H1 (cell line): Measurements from ENCODE around the gene ARHGAP1. TPM values are rescaled to one million over a fixed set of nuclear protein-coding genes. Genes with fewer than 3 reads are reported as not detected.

ENCODE experiments used
- CTCF ChIA-PET: fragments of 300-600 bp; sonication (Branson Sonifier 250); formaldehyde crosslinking; loops from one replicate; lab custom pipeline; 2021; ENCODE audit not compliant: partially characterized antibody; lab: Charles Lee
- POLR2A ChIA-PET: fragments of 300-600 bp; sonication (Branson Sonifier 250); formaldehyde crosslinking; loops from one replicate; lab custom pipeline; 2021; ENCODE audit warnings: inconsistent platforms; ENCODE audit not compliant: partially characterized antibody; lab: Charles Lee
- DNase-seq, 2 experiments: peaks; one replicate each; pipeline versions ENCODE4 v3.0.0 to v3.0.0-alpha.2; 2010 to 2022; ENCODE audit warnings: low spot score in 2 of 2, low read depth in 1 of 2, mixed read lengths in 1 of 2
- FAIRE-seq: peaks from 2 replicates; lab custom pipeline; 2011; peaks lifted over from hg19 to GRCh38; lab: Jason Lieb, UNC
- H2AFZ ChIP-seq: 2 replicates; pipeline ENCODE4 v1.8.1; 2012; ENCODE audit warnings: low read length, inconsistent platforms
- H2AK5ac ChIP-seq: 2 replicates; pipeline ENCODE4 v1.6.1; 2013; ENCODE audit warnings: low read depth, low read length
- H2BK120ac ChIP-seq: replicated peaks from 2 replicates; pipeline ENCODE3; 2013; ENCODE audit warnings: low read depth, low read length, inconsistent platforms
- H2BK12ac ChIP-seq: 2 replicates; pipeline ENCODE4 v1.6.1; 2013; ENCODE audit warnings: low read depth, low read length
- H2BK15ac ChIP-seq: 2 replicates; pipeline ENCODE4 v1.6.1; 2013; ENCODE audit warnings: low read length
- H2BK20ac ChIP-seq: 2 replicates; pipeline ENCODE4 v1.6.1; 2013; ENCODE audit warnings: low read length
- H2BK5ac ChIP-seq: 2 replicates; pipeline ENCODE4 v1.6.1; 2013; ENCODE audit warnings: low read depth, low read length
- H3K14ac ChIP-seq: 2 replicates; pipeline ENCODE4 v1.6.1; 2013; ENCODE audit warnings: inconsistent platforms; ENCODE audit not compliant: insufficient read length
- H3K18ac ChIP-seq: 2 replicates; pipeline ENCODE4 v1.6.1; 2013; ENCODE audit warnings: low read length; ENCODE audit errors: extremely low read depth
- H3K23ac ChIP-seq: 2 replicates; pipeline ENCODE4 v1.6.1; 2013; ENCODE audit warnings: inconsistent platforms; ENCODE audit not compliant: insufficient read length
- H3K23me2 ChIP-seq: 2 replicates; pipeline ENCODE4 v1.6.1; 2013; ENCODE audit warnings: low read depth, low read length
- H3K27ac ChIP-seq: 2 replicates; pipeline ENCODE4 v1.6.1; 2011; ENCODE audit warnings: low read depth, low read length, inconsistent platforms
- H3K27me3 ChIP-seq, 4 experiments: replicated peaks in 1 of 4; 1 replicate in 1 of 4; 2 replicates in 3 of 4; pipeline versions ENCODE4 v1.6.1 to v1.8.1; 2011 to 2013; ENCODE audit warnings: low read length in 3 of 4, mild to moderate bottlenecking in 3 of 4, inconsistent platforms in 2 of 4, mixed read lengths in 2 of 4, moderate library complexity in 1 of 4; ENCODE audit not compliant: control insufficient read depth in 3 of 4, insufficient read depth in 3 of 4; ENCODE audit errors: extremely low read depth in 1 of 4
- H3K36me3 ChIP-seq, 4 experiments: 2 replicates each; pipeline versions ENCODE4 v1.6.1 to v1.8.1; 2011 to 2013; ENCODE audit warnings: mild to moderate bottlenecking in 4 of 4, low read length in 3 of 4, moderate library complexity in 2 of 4, control low read depth in 1 of 4, inconsistent platforms in 1 of 4; ENCODE audit not compliant: insufficient read depth in 4 of 4, control insufficient read depth in 2 of 4
- H3K4ac ChIP-seq: replicated peaks from 2 replicates; pipeline ENCODE3; 2013; ENCODE audit warnings: low read length, low read depth, mixed read lengths, inconsistent platforms; ENCODE audit not compliant: insufficient read length
- H3K4me1 ChIP-seq, 4 experiments: replicated peaks in 1 of 4; 1 replicate in 1 of 4; 2 replicates in 3 of 4; pipeline versions ENCODE4 v1.6.1 to v1.8.1; 2011 to 2013; ENCODE audit warnings: low read length in 3 of 4, inconsistent platforms in 2 of 4, mixed read lengths in 1 of 4; ENCODE audit not compliant: insufficient read depth in 4 of 4, control insufficient read depth in 3 of 4
- H3K4me2 ChIP-seq, 2 experiments: 2 replicates each; pipeline versions ENCODE4 v1.6.1 to v1.8.1; 2011 to 2013; ENCODE audit warnings: low read depth in 2 of 2, low read length in 2 of 2, control low read depth in 1 of 2, inconsistent platforms in 1 of 2, mild to moderate bottlenecking in 1 of 2; ENCODE audit not compliant: insufficient read depth in 1 of 2
- H3K4me3 ChIP-seq, 4 experiments: fragments of 200-600, 300-600 bp in 1 of 4; sonication (generic), shearing (Covaris generic), sonication (Bioruptor Twin) in 1 of 4; 2 replicates each; pipeline versions ENCODE4 v1.5.1 to v1.8.1; 2011 to 2016; ENCODE audit warnings: low read length in 4 of 4, low read depth in 3 of 4, control low read depth in 2 of 4, inconsistent platforms in 2 of 4, mild to moderate bottlenecking in 2 of 4, mixed read lengths in 1 of 4, moderate library complexity in 1 of 4; ENCODE audit not compliant: insufficient read depth in 2 of 4; ENCODE audit errors: extremely low read depth in 1 of 4
- H3K56ac ChIP-seq: replicated peaks from 2 replicates; pipeline ENCODE3; 2013; ENCODE audit warnings: low read depth, mild to moderate bottlenecking, mixed read lengths, low read length, inconsistent platforms; ENCODE audit not compliant: insufficient read length
- H3K79me1 ChIP-seq: 2 replicates; pipeline ENCODE4 v1.6.1; 2013; ENCODE audit warnings: low read depth, low read length, control low read depth
- H3K79me2 ChIP-seq, 2 experiments: 2 replicates each; pipeline versions ENCODE4 v1.6.1 to v1.8.1; 2012 to 2013; ENCODE audit warnings: low read length in 2 of 2, mild to moderate bottlenecking in 2 of 2, inconsistent platforms in 1 of 2; ENCODE audit not compliant: insufficient read depth in 2 of 2, control insufficient read depth in 1 of 2
- H3K9ac ChIP-seq, 4 experiments: replicated peaks in 1 of 4; 1 replicate in 1 of 4; 2 replicates in 3 of 4; pipeline versions ENCODE4 v1.6.1 to v1.8.1; 2011 to 2013; ENCODE audit warnings: low read depth in 3 of 4, low read length in 3 of 4, control low read depth in 2 of 4, mild to moderate bottlenecking in 2 of 4, moderate library complexity in 2 of 4, inconsistent platforms in 1 of 4; ENCODE audit errors: extremely low read depth in 1 of 4
- H3K9me3 ChIP-seq, 2 experiments: 2 replicates each; pipeline versions ENCODE4 v1.6.1 to v1.8.1; 2012 to 2013; ENCODE audit warnings: mild to moderate bottlenecking in 2 of 2, moderate library complexity in 2 of 2, control low read depth in 1 of 2, inconsistent platforms in 1 of 2, low read depth in 1 of 2, low read length in 1 of 2, mixed read lengths in 1 of 2; ENCODE audit not compliant: insufficient read depth in 2 of 2
- H4K20me1 ChIP-seq, 2 experiments: replicated peaks in 1 of 2; 2 replicates each; pipeline versions ENCODE3 to v1.8.1; 2011 to 2013; ENCODE audit warnings: inconsistent platforms in 2 of 2, low read length in 2 of 2, mild to moderate bottlenecking in 1 of 2; ENCODE audit not compliant: insufficient read depth in 2 of 2, control insufficient read depth in 1 of 2
- H4K5ac ChIP-seq: 2 replicates; pipeline ENCODE4 v1.6.1; 2013; ENCODE audit warnings: low read length, low read depth, mixed read lengths, inconsistent platforms; ENCODE audit not compliant: insufficient read length
- H4K8ac ChIP-seq: 2 replicates; pipeline ENCODE4 v1.8.0; 2013; ENCODE audit warnings: mild to moderate bottlenecking, moderate library complexity, low read length, inconsistent platforms; ENCODE audit not compliant: insufficient read depth; ENCODE audit errors: extremely low read depth
- H4K91ac ChIP-seq: replicated peaks from 2 replicates; pipeline ENCODE3; 2013; ENCODE audit warnings: low read length, mixed read lengths, inconsistent platforms; ENCODE audit not compliant: insufficient read length
- CTCF ChIP-seq, 3 experiments: IDR thresholded peaks; 1 replicate in 2 of 3; 2 replicates in 1 of 3; pipeline versions ENCODE4 v1.5.1 to v1.6.1; 2011; ENCODE audit warnings: low read length in 3 of 3, mild to moderate bottlenecking in 3 of 3, inconsistent platforms in 2 of 3, low read depth in 1 of 3, moderate library complexity in 1 of 3; ENCODE audit not compliant: insufficient read depth in 1 of 3; ENCODE audit errors: control extremely low read depth in 1 of 3
- EP300 ChIP-seq, 2 experiments: IDR thresholded peaks; 1 replicate in 1 of 2; 2 replicates in 1 of 2; pipeline ENCODE4 v1.6.1; 2011 to 2012; ENCODE audit warnings: low read depth in 2 of 2, low read length in 2 of 2, mild to moderate bottlenecking in 2 of 2, borderline replicate concordance in 1 of 2, inconsistent platforms in 1 of 2, moderate library complexity in 1 of 2
- RAD21 ChIP-seq, 2 experiments: IDR thresholded peaks in 1 of 2; conservative IDR thresholded peaks in 1 of 2; 2 replicates each; pipeline ENCODE4 v1.6.1; 2011; ENCODE audit warnings: low read depth in 2 of 2, low read length in 2 of 2, improper control_type of control experiment in 1 of 2, inconsistent platforms in 1 of 2, mild to moderate bottlenecking in 1 of 2, moderate library complexity in 1 of 2
- WGBS, 2 experiments: shearing (Covaris generic) in 1 of 2; methylation state at CpG; one replicate each; pipeline versions ENCODE4 v1.1.6 to v1.1.7; 2013 to 2015; ENCODE audit warnings: low lambda C conversion rate in 2 of 2, mixed read lengths in 2 of 2, inconsistent platforms in 1 of 2, low coverage in 1 of 2, missing lambda C conversion rate in 1 of 2; ENCODE audit not compliant: insufficient replicate concordance in 2 of 2, insufficient coverage in 1 of 2, insufficient read length in 1 of 2; ENCODE audit errors: extremely low coverage in 1 of 2, missing lambda C conversion rate in 1 of 2; 5-methylcytosine and 5-hydroxymethylcytosine counted together
- polyA plus RNA-seq, 7 experiments: library from polyadenylated mRNA; depleted of rRNA in 3 of 7; stranded (reverse) in 5 of 7; unstranded in 2 of 7; fragments of >200 nt in 5 of 7; fragments of 200-250 nt in 2 of 7; gene quantifications; 1 replicate in 5 of 7; 2 replicates in 1 of 7; 4 replicates in 1 of 7; pipeline versions ENCODE4 v1.2.1 to v1.2.3, GENCODE V29; 2011 to 2013; ENCODE audit warnings: missing spikeins in 2 of 7, mixed read lengths in 2 of 7
- total RNA-seq: library from RNA; stranded (reverse); fragmentation: NEBNext Ultra II Directional; extraction: Animal tissue kit (Norgen Biotek cat#: 25700); gene quantifications from 2 replicates; pipeline ENCODE4 v1.2.1, GENCODE V29; 2021

The ARHGAP1 gene
- total and polyA plus RNA-seq, 2 of the 8 experiments (the other 6 are each of a cell fraction or from before 2014, with no cell fraction given): 28.6 to 58.8 TPM

DNA sequence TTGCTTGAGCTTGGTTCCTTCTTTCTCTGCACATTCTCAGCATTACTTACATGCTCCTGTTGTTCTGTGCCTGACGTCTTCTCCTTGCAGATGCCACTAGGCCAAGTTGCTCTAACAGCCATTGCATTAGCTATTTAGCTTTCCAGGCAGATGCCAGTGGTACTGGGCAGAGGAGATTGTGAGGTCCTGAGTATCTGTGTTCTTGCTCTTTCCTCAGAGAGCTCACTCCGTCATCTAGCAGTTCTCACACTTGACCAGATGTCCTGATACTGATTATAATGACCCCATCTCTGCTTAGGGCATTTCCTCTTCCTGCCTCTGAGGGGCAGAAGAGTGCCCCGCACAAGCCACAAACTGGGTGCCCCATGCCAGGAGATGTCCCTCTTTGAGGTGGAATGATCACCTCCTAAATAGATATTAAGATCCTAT lies 30.7 kb downstream of the ARHGAP1 start:
- H3K56ac ChIP-seq: no peak overlapping the region
- POLR2A ChIA-PET: interaction anchor here (1.1 kb wide), 1 partner anchor 11 kb away, joined by 3 read pairs; no protein-coding TSS in a partner anchor
- H3K23me2 ChIP-seq: no peaks in the 10 kb centered on the region
- no peaks in the 10 kb centered on the region for H3K79me2 ChIP-seq
- no peak for DNase-seq
- CTCF ChIA-PET: interaction anchor here (0.5 to 2.8 kb wide), 21 partner anchors 11 to 897 kb away, joined by 3 to 36 read pairs (median 3); no protein-coding TSS in a partner anchor
- H3K4ac ChIP-seq: no peak overlapping the region
- H3K23ac ChIP-seq: no peak overlapping the region
- no peak for FAIRE-seq
- no peak overlapping the region for H4K91ac ChIP-seq
- no peak overlapping the region for H2BK5ac ChIP-seq
- no peak overlapping the region for H4K8ac ChIP-seq
- H4K20me1 ChIP-seq: peaks cover 2 to 4% of the 10 kb centered on the region in 2 experiments
- no peak overlapping the region for H3K4me3 ChIP-seq
- H3K18ac ChIP-seq: no peak overlapping the region
- H3K36me3 ChIP-seq: peaks cover 14 to 55% (median 45%) of the 10 kb centered on the region in 4 experiments
- peaks cover 0 to 11% (median 2%) of the 10 kb centered on the region in 4 experiments; a peak in 6 of 7 replicates for H3K4me1 ChIP-seq
- H3K79me1 ChIP-seq: no peaks in the 10 kb centered on the region
- H2BK15ac ChIP-seq: no peak overlapping the region
- no peak overlapping the region for H2BK20ac ChIP-seq
- H2AFZ ChIP-seq: no peak overlapping the region
- no peak overlapping the region for H2BK120ac ChIP-seq
- H3K27ac ChIP-seq: no peak overlapping the region
- H3K9ac ChIP-seq: no peak overlapping the region
- H4K5ac ChIP-seq: no peak overlapping the region
- TF ChIP-seq RAD21 (IDR thresholded peaks at IDR 0.05 in 1 of 2, conservative IDR thresholded peaks at IDR 0.05 in 1 of 2; ENCODE audit: low read depth in 2 of 2, low read length in 2 of 2) (peak; percentile 54 to 62), CTCF (IDR thresholded peaks at IDR 0.05; ENCODE audit: control extremely low read depth in 1 of 3, insufficient read depth in 1 of 3, low read depth in 1 of 3, low read length in 3 of 3) (peak; percentile 48 to 79 (median 63); a peak in 3 of 4 replicates), EP300 (IDR thresholded peaks at IDR 0.05; ENCODE audit: borderline replicate concordance in 1 of 2, low read depth in 2 of 2, low read length in 2 of 2) (no peak)
- no peak overlapping the region for H2AK5ac ChIP-seq
- H2BK12ac ChIP-seq: no peak overlapping the region
- H3K4me2 ChIP-seq: no peak overlapping the region
- H3K27me3 ChIP-seq: no peaks in the 10 kb centered on the region
- no peak overlapping the region for H3K14ac ChIP-seq
- H3K9me3 ChIP-seq: no peaks in the 10 kb centered on the region
- WGBS, 2 experiments: 88% methylated on average over 3 of the region's 3 CpGs; no CpG with 5 or more reads in 1 of the 2 experiments
